Panc1 (cell line): ENCODE data around the gene CEP44. TPM values are rescaled to one million over a fixed set of nuclear protein-coding genes. Genes with fewer than 3 reads are reported as not detected.

Source experiments
- ATAC-seq: fragments of 200-7000 bp; cut with Tn5 transposase; 2 replicates; pipeline ENCODE4 v1.9.1; 2020; ENCODE audit warnings: mild to moderate bottlenecking, moderate library complexity
- BruUV-seq: library from RNA; stranded (reverse); fragments of 400-500 nt; replicated peaks from 2 replicates; lab custom pipeline; 2021; lab: Mats Ljungman, UMichigan
- CTCF ChIA-PET: fragments of 300-600 bp; sonication (Branson Sonifier 250); formaldehyde crosslinking; loops from one replicate; lab custom pipeline; 2022; ENCODE audit warnings: antibody characterized with exemption; lab: Charles Lee
- POLR2A ChIA-PET: fragments of 300-600 bp; sonication (Branson Sonifier 250); formaldehyde crosslinking; loops from one replicate; lab custom pipeline; 2022; ENCODE audit warnings: antibody characterized with exemption; lab: Charles Lee
- DNase-seq: peaks from one replicate; pipeline ENCODE4 v3.0.0-alpha.2; 2010; ENCODE audit warnings: low read depth, low spot score
- H3K27ac ChIP-seq: 2 replicates; pipeline ENCODE4 v1.5.1; 2011; ENCODE audit warnings: mild to moderate bottlenecking, low read length, inconsistent platforms
- H3K27me3 ChIP-seq: fragments of 200-500 bp; sonication (Bioruptor generic); 2 replicates; pipeline ENCODE4 v1.6.0; 2014; ENCODE audit warnings: low read length, inconsistent platforms; ENCODE audit not compliant: control insufficient read depth, insufficient read depth
- H3K36me3 ChIP-seq: fragments of 200-500 bp; sonication (Bioruptor generic); 2 replicates; pipeline ENCODE4 v1.5.1; 2014; ENCODE audit warnings: inconsistent platforms, mild to moderate bottlenecking, low read length, moderate library complexity; ENCODE audit not compliant: control insufficient read depth, insufficient read depth
- H3K4me1 ChIP-seq: 2 replicates; pipeline ENCODE4 v1.5.1; 2011; ENCODE audit warnings: inconsistent platforms, mild to moderate bottlenecking, low read length, moderate library complexity; ENCODE audit not compliant: control insufficient read depth, insufficient read depth
- H3K4me3 ChIP-seq, 2 experiments: 2 replicates each; pipeline ENCODE4 v1.5.1; 2011 to 2012; ENCODE audit warnings: low read depth in 2 of 2, low read length in 2 of 2, mild to moderate bottlenecking in 2 of 2, inconsistent platforms in 1 of 2, moderate library complexity in 1 of 2
- H3K9me3 ChIP-seq: fragments of 200-500 bp; sonication (Bioruptor generic); 2 replicates; pipeline ENCODE4 v1.5.1; 2014; ENCODE audit warnings: low read depth, mild to moderate bottlenecking, inconsistent platforms, low read length, moderate library complexity; ENCODE audit not compliant: control insufficient read depth, insufficient read depth
- POLR2AphosphoS5 ChIP-seq: IDR thresholded peaks from 2 replicates; pipeline ENCODE4 v1.6.1; 2012; ENCODE audit warnings: mild to moderate bottlenecking, low read depth, low read length, moderate library complexity
- REST ChIP-seq, 2 experiments: IDR thresholded peaks; 2 replicates each; pipeline ENCODE4 v1.6.1; 2011 to 2012; ENCODE audit warnings: low read depth in 2 of 2, control low read depth in 1 of 2, low read length in 1 of 2, mild to moderate bottlenecking in 1 of 2, moderate library complexity in 1 of 2; ENCODE audit not compliant: insufficient read depth in 1 of 2
- SIN3A ChIP-seq: IDR thresholded peaks from 2 replicates; pipeline ENCODE4 v1.6.1; 2012; ENCODE audit warnings: low read depth, mild to moderate bottlenecking, low read length, moderate library complexity, borderline replicate concordance; ENCODE audit not compliant: insufficient read depth
- TCF7L2 ChIP-seq: IDR thresholded peaks from 2 replicates; pipeline ENCODE4 v1.6.1; 2011; ENCODE audit warnings: mild to moderate bottlenecking, low read depth, low read length, inconsistent platforms
- in situ Hi-C: cut with HindIII; loops from 2 replicates; pipeline ENCODE4 v1.10.0; 2016; ENCODE audit warnings: low sequenced_read_pairs, low pct_unique_long_range_greater_than_20kb
- intact Hi-C: fragments of 100-400 bp; cut with micrococcal nuclease; formaldehyde crosslinking; loops from one replicate; pipeline ENCODE4 v1.10.0; 2022; ENCODE audit not compliant: unreplicated experiment
- total RNA-seq: library from RNA; stranded (reverse); gene quantifications from one replicate; pipeline ENCODE4 v1.2.1, GENCODE V29; 2021; ENCODE audit not compliant: unreplicated experiment
- TF ChIP-seq, protein P1 (sequence below): fragments of 450-650 bp; IDR thresholded peaks from 2 replicates; pipeline ENCODE4 v1.5.1; 2017; ENCODE audit warnings: mild to moderate bottlenecking

Gene CEP44
- total RNA-seq, 1 experiment from 2014 or later, result 9.8 TPM

GRCh38 chr4:174256277-174256713 lies 27.4 kb upstream of the CEP44 start:
- in situ Hi-C loops (no loop called here), intact Hi-C loops (no loop called here)
- no peak for TF ChIP-seq SIN3A
- no peak for TF ChIP-seq REST (IDR thresholded peaks at IDR 0.05; ENCODE audit: insufficient read depth in 1 of 2, low read depth in 2 of 2, low read length in 1 of 2)
- TF ChIP-seq, protein P1, sequence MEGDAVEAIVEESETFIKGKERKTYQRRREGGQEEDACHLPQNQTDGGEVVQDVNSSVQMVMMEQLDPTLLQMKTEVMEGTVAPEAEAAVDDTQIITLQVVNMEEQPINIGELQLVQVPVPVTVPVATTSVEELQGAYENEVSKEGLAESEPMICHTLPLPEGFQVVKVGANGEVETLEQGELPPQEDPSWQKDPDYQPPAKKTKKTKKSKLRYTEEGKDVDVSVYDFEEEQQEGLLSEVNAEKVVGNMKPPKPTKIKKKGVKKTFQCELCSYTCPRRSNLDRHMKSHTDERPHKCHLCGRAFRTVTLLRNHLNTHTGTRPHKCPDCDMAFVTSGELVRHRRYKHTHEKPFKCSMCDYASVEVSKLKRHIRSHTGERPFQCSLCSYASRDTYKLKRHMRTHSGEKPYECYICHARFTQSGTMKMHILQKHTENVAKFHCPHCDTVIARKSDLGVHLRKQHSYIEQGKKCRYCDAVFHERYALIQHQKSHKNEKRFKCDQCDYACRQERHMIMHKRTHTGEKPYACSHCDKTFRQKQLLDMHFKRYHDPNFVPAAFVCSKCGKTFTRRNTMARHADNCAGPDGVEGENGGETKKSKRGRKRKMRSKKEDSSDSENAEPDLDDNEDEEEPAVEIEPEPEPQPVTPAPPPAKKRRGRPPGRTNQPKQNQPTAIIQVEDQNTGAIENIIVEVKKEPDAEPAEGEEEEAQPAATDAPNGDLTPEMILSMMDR, result no peak
- TF ChIP-seq POLR2AphosphoS5, result no peak
- Histone ChIP-seq H3K9me3 (no peaks in the 10 kb centered on the region), H3K4me1 (no peaks in the 10 kb centered on the region), H3K27ac (no peak overlapping the region), H3K27me3 (no peaks in the 10 kb centered on the region), H3K4me3 (no peak overlapping the region), H3K36me3 (no peaks in the 10 kb centered on the region)
- ChIA-PET POLR2A (no interaction called here), CTCF (no interaction called here)
- no peak for ATAC-seq
- DNase-seq, result no peak
- no TSS peak for BruUV-seq

DNA sequence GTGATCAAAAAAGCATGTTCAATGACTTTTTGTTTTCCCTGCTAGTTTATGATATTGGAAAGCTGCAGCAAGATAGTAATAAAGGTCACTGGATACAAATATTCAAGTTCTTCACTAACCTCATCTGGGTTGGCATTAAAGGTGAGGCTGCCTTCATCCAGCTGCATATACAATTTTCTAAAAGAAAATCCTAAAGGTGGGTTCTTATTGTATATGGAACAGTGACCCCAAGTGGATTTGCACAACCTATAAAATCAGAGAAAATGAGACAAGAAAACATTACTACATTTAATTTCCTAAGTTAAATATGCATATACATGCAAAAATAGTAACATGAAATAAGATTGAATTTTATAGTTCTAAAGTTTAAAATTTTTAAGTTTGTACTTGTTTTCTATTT lies 24.1 kb upstream of the CEP44 start:
- in situ Hi-C loops (no loop called here), intact Hi-C loops (no loop called here)
- BruUV-seq, result no TSS peak
- CTCF ChIA-PET, result no interaction called here
- ATAC-seq (no peak), DNase-seq (no peak)
- POLR2A ChIA-PET, result no interaction called here
- Histone ChIP-seq H3K27me3 (no peaks in the 10 kb centered on the region), H3K4me1 (no peaks in the 10 kb centered on the region), H3K4me3 (no peak overlapping the region), H3K9me3 (no peaks in the 10 kb centered on the region), H3K36me3 (no peaks in the 10 kb centered on the region), H3K27ac (no peak overlapping the region)
- TF ChIP-seq REST (IDR thresholded peaks at IDR 0.05; ENCODE audit: insufficient read depth in 1 of 2, low read depth in 2 of 2, low read length in 1 of 2) (no peak), POLR2AphosphoS5 (no peak), TCF7L2 (no peak), SIN3A (no peak)
- TF ChIP-seq, protein P1, result no peak
